Measurements from ENCODE around the gene RAB18. TPM values are rescaled to one million over a fixed set of nuclear protein-coding genes. Genes with fewer than 3 reads are reported as not detected.

Gene RAB18
- polyA plus RNA-seq (2013, experiment 1 of 2) = 35.5 TPM
- 33.3 TPM for polyA plus RNA-seq (2013, experiment 2 of 2)

GRCh38 chr10:27504007-27504807 lies at the start of gene RAB18:
RAB18 (plus strand) TSS chr10:27504304; CDS start chr10:27504370, 66 bp downstream.
- H3K27me3 ChIP-seq (ENCODE audit: control insufficient read depth in 3 of 3, insufficient read depth in 3 of 3, low read depth in 1 of 3, low read length in 3 of 3) = peaks cover 0 to 11% (median 0%) of the 10 kb centered on the region in 3 experiments
- H2BK120ac ChIP-seq (ENCODE audit: low read depth, low read length) = no peak within 1 kb of the TSS
- H2AK5ac ChIP-seq (ENCODE audit: low read depth, low read length) = no peak within 1 kb of the TSS
- no peak within 1 kb of the TSS for H4K8ac ChIP-seq (ENCODE audit: low read depth, low read length)
- H4K91ac ChIP-seq (ENCODE audit: low read depth, low read length, poor library complexity) = no peak within 1 kb of the TSS
- peaks cover 0 to 14% of the 10 kb centered on the region in 2 donors for H3K36me3 ChIP-seq (replicated peaks in 1 of 2; ENCODE audit: control insufficient read depth in 2 of 2, insufficient read depth in 2 of 2, low read length in 2 of 2)
- peak within 1 kb of the TSS; percentile 97 to 100 for H3K4me3 ChIP-seq (ENCODE audit: low read length in 2 of 2)
- no peak within 1 kb of the TSS for H2BK5ac ChIP-seq (ENCODE audit: low read length)
- no peaks in the 10 kb centered on the region for H3K4me1 ChIP-seq (ENCODE audit: control insufficient read depth in 2 of 2, insufficient read depth in 1 of 2, low read depth in 1 of 2, low read length in 2 of 2)
- H2AFZ ChIP-seq (ENCODE audit: low read length) = peak within 1 kb of the TSS; percentile 89
- no peak within 1 kb of the TSS for H2BK15ac ChIP-seq (ENCODE audit: low read length)
- H3K4ac ChIP-seq (ENCODE audit: low read length) = no peak within 1 kb of the TSS
- no CpG with 5 or more reads among the region's 71 CpGs for WGBS, 2 donors (ENCODE audit: extremely low coverage in 2 of 2, insufficient read length in 2 of 2, insufficient replicate concordance in 1 of 2)
- H3K27ac ChIP-seq (replicated peaks; ENCODE audit: low read length) = peak within 1 kb of the TSS; percentile 58
- H3K79me1 ChIP-seq (ENCODE audit: low read depth, low read length) = no peaks in the 10 kb centered on the region
- H3K18ac ChIP-seq (ENCODE audit: low read length) = peak within 1 kb of the TSS; percentile 92
- H3K9ac ChIP-seq (ENCODE audit: low read depth, low read length, poor library complexity) = peak within 1 kb of the TSS; percentile 96
- H2BK12ac ChIP-seq (ENCODE audit: low read length) = no peak within 1 kb of the TSS
- peak within 1 kb of the TSS; percentile 99 for H3K23ac ChIP-seq (ENCODE audit: low read depth, low read length, poor library complexity)
- peak within 1 kb of the TSS; percentile 57 for H3K4me2 ChIP-seq (ENCODE audit: insufficient read depth, low read length, poor library complexity, severe bottlenecking)
- no peaks in the 10 kb centered on the region for H3K9me3 ChIP-seq (replicated peaks in 1 of 2; ENCODE audit: control insufficient read depth in 2 of 2, insufficient read depth in 1 of 2, low read depth in 1 of 2, low read length in 2 of 2)
- peak; percentile 93 for DNase-seq (ENCODE audit: low spot score)
- no peak within 1 kb of the TSS for H3K14ac ChIP-seq (ENCODE audit: low read length)

- Histone ChIP-seq H3K9ac (ENCODE audit: low read depth, low read length, poor library complexity) (no peak overlapping the region), H2AK5ac (ENCODE audit: low read depth, low read length) (no peak overlapping the region), H3K23ac (ENCODE audit: low read depth, low read length, poor library complexity) (no peak overlapping the region), H3K27ac (replicated peaks; ENCODE audit: low read length) (no peak overlapping the region), H3K79me1 (ENCODE audit: low read depth, low read length) (no peaks in the 10 kb centered on the region), H3K36me3 (replicated peaks in 1 of 2; ENCODE audit: control insufficient read depth in 2 of 2, insufficient read depth in 2 of 2, low read length in 2 of 2) (no peaks in the 10 kb centered on the region), H3K14ac (ENCODE audit: low read length) (no peak overlapping the region), H2BK120ac (ENCODE audit: low read depth, low read length) (no peak overlapping the region), H3K4me2 (ENCODE audit: insufficient read depth, low read length, poor library complexity, severe bottlenecking) (no peak overlapping the region), H3K4me3 (ENCODE audit: low read length in 2 of 2) (no peak overlapping the region), H2AFZ (ENCODE audit: low read length) (no peak overlapping the region), H3K18ac (ENCODE audit: low read length) (no peak overlapping the region), H2BK5ac (ENCODE audit: low read length) (no peak overlapping the region), H4K91ac (ENCODE audit: low read depth, low read length, poor library complexity) (no peak overlapping the region), H3K4me1 (ENCODE audit: control insufficient read depth in 2 of 2, insufficient read depth in 1 of 2, low read depth in 1 of 2, low read length in 2 of 2) (peaks cover 0 to 2% of the 10 kb centered on the region in 2 donors), H3K4ac (ENCODE audit: low read length) (no peak overlapping the region), H2BK15ac (ENCODE audit: low read length) (no peak overlapping the region), H4K8ac (ENCODE audit: low read depth, low read length) (no peak overlapping the region), H3K27me3 (ENCODE audit: control insufficient read depth in 3 of 3, insufficient read depth in 3 of 3, low read depth in 1 of 3, low read length in 3 of 3) (peaks cover 0 to 2% (median 0%) of the 10 kb centered on the region in 3 experiments), H2BK12ac (ENCODE audit: low read length) (no peak overlapping the region), H3K9me3 (replicated peaks in 1 of 2; ENCODE audit: control insufficient read depth in 2 of 2, insufficient read depth in 1 of 2, low read depth in 1 of 2, low read length in 2 of 2) (no peaks in the 10 kb centered on the region)
- WGBS, 2 donors (ENCODE audit: extremely low coverage in 2 of 2, insufficient read length in 2 of 2, insufficient replicate concordance in 1 of 2) = no CpG with 5 or more reads among the region's 3 CpGs
- no peak for DNase-seq (ENCODE audit: low spot score)
Measured at GRCh38 chr10:27454837-27455236, 49.3 kb upstream of the RAB18 start.

DNA sequence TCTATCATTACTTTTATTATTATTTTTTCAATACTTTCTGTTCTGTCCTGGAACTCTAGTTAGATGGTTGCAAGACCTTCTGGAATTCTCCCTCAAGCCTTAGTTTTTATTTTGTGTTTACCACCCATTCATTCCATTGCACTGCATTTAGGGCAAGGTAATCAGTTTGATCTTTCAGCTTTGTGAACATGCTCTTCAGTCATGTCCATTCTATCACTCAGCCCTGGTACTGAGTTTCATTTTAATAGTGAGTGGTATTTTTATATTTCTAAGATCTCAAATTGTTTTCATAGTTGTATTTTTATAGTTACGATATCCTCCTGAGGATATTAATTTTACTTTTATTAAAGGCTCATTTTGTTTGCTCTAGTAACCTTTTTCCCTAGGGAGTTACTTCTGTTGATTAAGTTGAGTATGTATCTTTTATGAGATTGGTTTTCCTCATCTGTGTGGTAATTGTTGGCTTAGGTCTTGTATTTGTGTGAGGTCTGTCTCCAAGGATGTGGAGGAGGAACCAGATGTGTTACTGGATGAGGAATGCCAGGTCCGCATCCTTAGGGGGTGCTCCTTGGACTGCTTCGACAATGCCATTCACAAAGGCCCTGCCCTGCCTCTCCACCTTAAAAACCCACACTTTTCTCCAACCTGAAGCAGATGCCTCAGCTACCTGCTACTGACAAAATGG lies 46.7 kb upstream of the RAB18 start:
- WGBS, 2 donors (ENCODE audit: extremely low coverage in 2 of 2, insufficient read length in 2 of 2, insufficient replicate concordance in 1 of 2) = no CpG with 5 or more reads among the region's 3 CpGs
- no peak overlapping the region for H3K14ac ChIP-seq (ENCODE audit: low read length)
- H4K91ac ChIP-seq (ENCODE audit: low read depth, low read length, poor library complexity) = no peak overlapping the region
- H3K18ac ChIP-seq (ENCODE audit: low read length) = no peak overlapping the region
- H3K9ac ChIP-seq (ENCODE audit: low read depth, low read length, poor library complexity) = no peak overlapping the region
- no peaks in the 10 kb centered on the region for H3K36me3 ChIP-seq (replicated peaks in 1 of 2; ENCODE audit: control insufficient read depth in 2 of 2, insufficient read depth in 2 of 2, low read length in 2 of 2)
- no peaks in the 10 kb centered on the region for H3K27me3 ChIP-seq (ENCODE audit: control insufficient read depth in 3 of 3, insufficient read depth in 3 of 3, low read depth in 1 of 3, low read length in 3 of 3)
- no peak overlapping the region for H2BK12ac ChIP-seq (ENCODE audit: low read length)
- DNase-seq (ENCODE audit: low spot score) = no peak
- no peaks in the 10 kb centered on the region for H3K9me3 ChIP-seq (replicated peaks in 1 of 2; ENCODE audit: control insufficient read depth in 2 of 2, insufficient read depth in 1 of 2, low read depth in 1 of 2, low read length in 2 of 2)
- no peak overlapping the region for H3K4me2 ChIP-seq (ENCODE audit: insufficient read depth, low read length, poor library complexity, severe bottlenecking)
- no peak overlapping the region for H3K27ac ChIP-seq (replicated peaks; ENCODE audit: low read length)
- no peaks in the 10 kb centered on the region for H3K79me1 ChIP-seq (ENCODE audit: low read depth, low read length)
- no peak overlapping the region for H3K4ac ChIP-seq (ENCODE audit: low read length)
- H3K4me3 ChIP-seq (ENCODE audit: low read length in 2 of 2) = no peak overlapping the region
- H3K4me1 ChIP-seq (ENCODE audit: control insufficient read depth in 2 of 2, insufficient read depth in 1 of 2, low read depth in 1 of 2, low read length in 2 of 2) = peaks cover 0 to 2% of the 10 kb centered on the region in 2 donors
- no peak overlapping the region for H2AK5ac ChIP-seq (ENCODE audit: low read depth, low read length)
- no peak overlapping the region for H2BK15ac ChIP-seq (ENCODE audit: low read length)
- no peak overlapping the region for H4K8ac ChIP-seq (ENCODE audit: low read depth, low read length)
- no peak overlapping the region for H2BK120ac ChIP-seq (ENCODE audit: low read depth, low read length)
- no peak overlapping the region for H3K23ac ChIP-seq (ENCODE audit: low read depth, low read length, poor library complexity)
- no peak overlapping the region for H2AFZ ChIP-seq (ENCODE audit: low read length)
- no peak overlapping the region for H2BK5ac ChIP-seq (ENCODE audit: low read length)

DNA sequence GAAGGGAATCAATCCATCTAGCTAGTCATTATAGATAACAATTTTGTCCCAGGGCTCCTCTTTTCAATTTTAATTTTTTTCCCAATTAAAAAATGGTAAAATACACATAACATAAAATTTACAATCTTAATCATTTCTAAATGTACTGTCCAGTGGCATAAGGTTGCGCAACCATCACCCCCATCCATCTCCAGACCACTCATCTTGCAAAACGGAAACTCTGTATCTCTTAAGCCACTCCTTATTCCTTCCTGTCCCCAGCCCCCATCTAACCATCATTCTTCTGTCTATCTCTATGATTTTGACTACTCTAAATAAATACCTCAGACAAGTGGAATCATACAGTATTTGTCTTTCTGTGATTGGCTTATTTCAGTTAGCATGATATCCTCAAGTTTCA lies 46.1 kb upstream of the RAB18 start:
- Histone ChIP-seq H3K9me3 (replicated peaks in 1 of 2; ENCODE audit: control insufficient read depth in 2 of 2, insufficient read depth in 1 of 2, low read depth in 1 of 2, low read length in 2 of 2) (no peaks in the 10 kb centered on the region), H3K4me2 (ENCODE audit: insufficient read depth, low read length, poor library complexity, severe bottlenecking) (no peak overlapping the region)
- WGBS, 2 donors (ENCODE audit: extremely low coverage in 2 of 2, insufficient read length in 2 of 2, insufficient replicate concordance in 1 of 2) = no CpG with 5 or more reads among the region's 2 CpGs

More for the DNA sequence above, 46.1 kb upstream of the RAB18 start:
- Histone ChIP-seq H2AK5ac (ENCODE audit: low read depth, low read length) (no peak overlapping the region), H3K27me3 (ENCODE audit: control insufficient read depth in 3 of 3, insufficient read depth in 3 of 3, low read depth in 1 of 3, low read length in 3 of 3) (no peaks in the 10 kb centered on the region), H3K79me1 (ENCODE audit: low read depth, low read length) (no peaks in the 10 kb centered on the region), H3K4me3 (ENCODE audit: low read length in 2 of 2) (no peak overlapping the region), H3K36me3 (replicated peaks in 1 of 2; ENCODE audit: control insufficient read depth in 2 of 2, insufficient read depth in 2 of 2, low read length in 2 of 2) (no peaks in the 10 kb centered on the region), H2BK5ac (ENCODE audit: low read length) (no peak overlapping the region), H3K4ac (ENCODE audit: low read length) (no peak overlapping the region), H2AFZ (ENCODE audit: low read length) (no peak overlapping the region), H3K9ac (ENCODE audit: low read depth, low read length, poor library complexity) (no peak overlapping the region), H4K91ac (ENCODE audit: low read depth, low read length, poor library complexity) (no peak overlapping the region), H2BK15ac (ENCODE audit: low read length) (no peak overlapping the region), H3K23ac (ENCODE audit: low read depth, low read length, poor library complexity) (no peak overlapping the region), H3K18ac (ENCODE audit: low read length) (no peak overlapping the region), H3K27ac (replicated peaks; ENCODE audit: low read length) (no peak overlapping the region), H2BK120ac (ENCODE audit: low read depth, low read length) (no peak overlapping the region), H2BK12ac (ENCODE audit: low read length) (no peak overlapping the region), H4K8ac (ENCODE audit: low read depth, low read length) (no peak overlapping the region), H3K4me1 (ENCODE audit: control insufficient read depth in 2 of 2, insufficient read depth in 1 of 2, low read depth in 1 of 2, low read length in 2 of 2) (peaks cover 0 to 2% of the 10 kb centered on the region in 2 donors), H3K14ac (ENCODE audit: low read length) (no peak overlapping the region)
- DNase-seq (ENCODE audit: low spot score) = no peak

All from neuronal stem cell (in vitro differentiated cells).